Urothelium cell line (cell line): ENCODE results near the gene FZD2.
A peak's percentile ranks its signal among the peaks of the same experiment; 100 is the strongest.

Experiments
- DNase-seq: peaks from one replicate; pipeline ENCODE4 v3.0.0; 2011; ENCODE audit warnings: low spot score, mixed read lengths
- FAIRE-seq: peaks from 2 replicates; lab custom pipeline; 2011; peaks lifted over from hg19 to GRCh38; lab: Jason Lieb, UNC

Gene FZD2

GRCh38 chr17:44604768-44605485, 47.6 kb downstream of the FZD2 start:
- DNase-seq (no peak), FAIRE-seq (no peak)

- FAIRE-seq (no peak), DNase-seq (no peak)
These were observed 49.4 kb downstream of the FZD2 start for GRCh38 chr17:44606658-44607057.

GRCh38 chr17:44607836-44608690, 50.8 kb downstream of the FZD2 start:
- DNase-seq (no peak), FAIRE-seq (peak; percentile 46)

DNA sequence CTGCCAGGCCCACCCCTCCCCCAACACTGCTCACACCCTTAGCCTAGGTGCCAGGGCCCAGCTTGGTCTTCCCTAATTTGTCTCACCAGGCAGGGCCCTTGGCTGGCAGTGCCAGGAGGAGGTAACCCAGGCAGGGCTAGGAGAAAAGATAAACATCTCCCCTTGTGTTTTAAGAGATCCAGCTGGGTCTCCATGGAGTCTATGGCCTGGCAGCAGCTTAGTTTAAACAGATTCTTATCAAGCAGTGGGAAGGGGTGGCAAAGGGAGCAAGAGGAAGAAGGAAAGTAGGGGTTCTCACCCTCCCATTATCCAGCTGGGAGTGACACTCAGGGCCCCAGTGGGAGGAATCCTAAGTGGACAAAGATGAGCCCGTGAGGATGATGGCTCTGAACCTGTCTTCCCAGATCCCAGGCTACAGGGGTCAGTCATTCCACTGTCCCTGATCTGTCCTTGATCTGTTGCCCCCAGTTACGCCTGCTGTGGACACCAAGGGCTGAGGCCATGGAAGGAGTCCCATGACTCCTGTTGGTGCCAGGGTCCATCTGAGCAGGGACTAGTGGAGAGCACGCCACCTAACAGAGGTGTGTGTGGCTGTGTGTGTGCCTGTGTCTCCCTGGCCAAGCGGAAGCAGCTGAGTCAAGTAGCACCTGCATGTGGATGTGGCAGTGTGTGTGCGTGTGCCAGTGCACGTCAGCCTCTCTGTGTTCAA, 51.6 kb downstream of the FZD2 start:
- peak; percentile 72 for FAIRE-seq

DNA sequence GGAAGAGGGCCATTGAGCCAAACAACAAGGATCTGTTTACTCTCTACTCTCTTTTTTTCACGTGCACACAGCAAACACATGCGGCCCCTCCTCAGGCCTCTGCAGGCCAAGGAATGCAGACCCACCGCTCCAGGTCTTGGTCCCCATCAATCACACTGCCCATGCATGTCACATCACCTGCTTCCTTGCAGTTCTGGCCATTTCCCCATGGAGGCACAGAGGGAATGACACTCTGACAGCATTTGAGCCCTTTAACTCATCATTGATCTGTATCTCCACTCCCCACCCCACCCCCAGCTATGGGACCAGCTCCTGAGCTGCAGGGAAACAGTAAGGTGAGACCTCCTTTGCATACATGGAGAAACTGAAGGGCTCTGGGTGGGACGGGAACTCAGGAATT, 53.0 kb downstream of the FZD2 start:
- DNase-seq (no peak), FAIRE-seq (no peak)

More for the DNA sequence above, 51.6 kb downstream of the FZD2 start:
- DNase-seq, result no peak
